HG02798 (cell line): ENCODE measurements around the gene RCAN2.
"Not testable (repeated sequence)": the region's sequence is repeated elsewhere in the genome, so short reads cannot be mapped to it uniquely, and the experiment has no call there.

Experiments
- ATAC-seq: cut with Tn5 transposase; IDR thresholded peaks from one replicate; pipeline ENCODE4 v1.9.1; 2021; ENCODE audit warnings: mild to moderate bottlenecking; ENCODE audit not compliant: unreplicated experiment, poor library complexity

The RCAN2 gene

GRCh38 chr6:46393161-46393939, 97.9 kb downstream of the RCAN2 start:
- no peak for ATAC-seq

GRCh38 chr6:46392294-46392693, 99.0 kb downstream of the RCAN2 start:
- no peak for ATAC-seq

GRCh38 chr6:46390153-46390876, 100.9 kb downstream of the RCAN2 start:
- ATAC-seq = no peak

- ATAC-seq = not testable (repeated sequence)
These were observed 103.5 kb downstream of the RCAN2 start for GRCh38 chr6:46387728-46388127.

GRCh38 chr6:46381579-46381978, 109.7 kb downstream of the RCAN2 start:
- no peak for ATAC-seq

- no peak for ATAC-seq
These were observed 110.2 kb downstream of the RCAN2 start for GRCh38 chr6:46381057-46381456.

- ATAC-seq = no peak
These were observed 111.0 kb downstream of the RCAN2 start for GRCh38 chr6:46380152-46380807.

- no peak for ATAC-seq
These were observed 112.3 kb downstream of the RCAN2 start for GRCh38 chr6:46378882-46379416.

- no peak for ATAC-seq
These were observed 112.9 kb downstream of the RCAN2 start for GRCh38 chr6:46378161-46378881.

GRCh38 chr6:46377209-46377608, 114.0 kb downstream of the RCAN2 start:
- no peak for ATAC-seq

- ATAC-seq = peak; percentile 91
These were observed 114.6 kb downstream of the RCAN2 start for GRCh38 chr6:46376562-46377061.

GRCh38 chr6:46370622-46371021, 120.6 kb downstream of the RCAN2 start:
- no peak for ATAC-seq

GRCh38 chr6:46368169-46368536, 123.1 kb downstream of the RCAN2 start:
- ATAC-seq = no peak

- no peak for ATAC-seq
These were observed 123.7 kb downstream of the RCAN2 start for GRCh38 chr6:46367354-46368168.

GRCh38 chr6:46366190-46366900, 124.9 kb downstream of the RCAN2 start:
- no peak for ATAC-seq

GRCh38 chr6:46357591-46357990, 133.7 kb downstream of the RCAN2 start:
- no peak for ATAC-seq

GRCh38 chr6:46356543-46356942, 134.7 kb downstream of the RCAN2 start:
- no peak for ATAC-seq

- ATAC-seq = no peak
These were observed 137.7 kb downstream of the RCAN2 start for GRCh38 chr6:46353528-46353927.
